HG02678 (cell line): ENCODE data around the gene SLCO2B1.

Source experiments
- ATAC-seq: cut with Tn5 transposase; IDR thresholded peaks from one replicate; pipeline ENCODE4 v1.9.1; 2021; ENCODE audit warnings: mild to moderate bottlenecking, moderate library complexity; ENCODE audit not compliant: unreplicated experiment

SLCO2B1 gene

DNA sequence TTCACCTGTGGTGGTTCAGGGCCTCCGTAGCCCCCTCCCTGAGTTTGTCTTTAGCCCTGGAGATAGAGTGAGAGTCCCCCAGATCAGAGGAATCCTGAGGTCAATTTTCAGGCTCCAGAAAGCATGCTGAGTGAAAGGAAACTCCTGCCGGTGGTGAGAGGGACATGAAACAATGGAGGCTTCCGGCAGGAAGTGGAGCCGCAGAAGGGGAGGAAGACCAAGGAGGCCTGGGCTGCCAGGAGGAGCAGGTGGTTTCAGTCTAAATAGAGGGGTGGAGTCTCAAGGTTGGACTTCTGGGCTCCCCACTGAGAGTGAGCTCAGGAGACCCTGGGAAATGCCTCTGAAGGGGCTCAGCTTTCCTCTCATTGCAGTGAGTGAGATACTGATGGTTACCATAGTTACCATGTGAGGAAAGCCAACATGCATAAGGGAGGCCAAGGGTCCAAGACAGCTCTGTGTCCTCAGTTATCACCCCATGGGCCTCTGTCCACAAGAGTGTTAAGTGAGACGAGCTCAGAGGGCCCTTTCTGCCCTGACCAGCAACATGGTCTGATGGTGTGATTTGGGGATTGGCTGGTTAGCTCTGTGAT lies 10.7 kb downstream of the SLCO2B1 start:
- ATAC-seq = no peak

GRCh38 chr11:75162954-75163353 lies 12.0 kb downstream of the SLCO2B1 start:
- ATAC-seq = no peak

- ATAC-seq = no peak
These were observed 13.3 kb downstream of the SLCO2B1 start for GRCh38 chr11:75163921-75164849.

DNA sequence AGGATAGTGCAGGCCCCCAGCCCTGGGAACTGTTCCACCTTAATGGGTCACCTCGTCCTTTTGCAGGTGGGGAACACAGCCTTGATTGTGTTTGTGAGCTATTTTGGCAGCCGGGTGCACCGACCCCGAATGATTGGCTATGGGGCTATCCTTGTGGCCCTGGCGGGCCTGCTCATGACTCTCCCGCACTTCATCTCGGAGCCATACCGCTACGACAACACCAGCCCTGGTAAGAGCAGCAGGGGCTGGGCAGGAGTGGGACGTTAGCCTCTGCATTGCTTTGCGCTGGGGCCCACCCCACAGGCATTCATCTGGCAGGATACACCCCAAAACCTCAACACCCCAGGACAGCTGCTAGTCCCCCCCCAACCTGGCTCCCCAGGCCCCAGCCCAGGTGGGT lies 14.8 kb downstream of the SLCO2B1 start:
- ATAC-seq = no peak

GRCh38 chr11:75166791-75167190 lies 15.9 kb downstream of the SLCO2B1 start:
- no peak for ATAC-seq

DNA sequence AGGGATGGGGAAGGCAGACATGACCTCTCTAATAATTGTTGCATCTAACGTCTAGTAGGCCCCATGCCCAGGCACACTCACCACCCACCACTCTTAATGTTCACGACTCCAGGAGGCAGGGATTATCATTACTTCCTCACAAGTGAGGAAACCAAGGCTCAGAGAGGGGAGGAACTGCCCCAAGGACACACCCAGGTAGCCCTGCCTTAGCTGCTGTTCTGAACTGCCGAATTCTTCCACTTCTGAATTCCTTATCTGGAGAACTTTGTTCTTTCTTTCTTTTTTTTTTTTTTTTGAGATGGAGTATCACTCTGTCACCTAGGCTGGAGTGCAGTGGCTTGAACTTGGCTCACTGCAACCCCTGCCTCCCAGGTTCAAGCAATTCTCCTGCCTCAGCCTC lies 16.7 kb downstream of the SLCO2B1 start:
- ATAC-seq = no peak

GRCh38 chr11:75169101-75169885 lies 18.4 kb downstream of the SLCO2B1 start:
- ATAC-seq = no peak

DNA sequence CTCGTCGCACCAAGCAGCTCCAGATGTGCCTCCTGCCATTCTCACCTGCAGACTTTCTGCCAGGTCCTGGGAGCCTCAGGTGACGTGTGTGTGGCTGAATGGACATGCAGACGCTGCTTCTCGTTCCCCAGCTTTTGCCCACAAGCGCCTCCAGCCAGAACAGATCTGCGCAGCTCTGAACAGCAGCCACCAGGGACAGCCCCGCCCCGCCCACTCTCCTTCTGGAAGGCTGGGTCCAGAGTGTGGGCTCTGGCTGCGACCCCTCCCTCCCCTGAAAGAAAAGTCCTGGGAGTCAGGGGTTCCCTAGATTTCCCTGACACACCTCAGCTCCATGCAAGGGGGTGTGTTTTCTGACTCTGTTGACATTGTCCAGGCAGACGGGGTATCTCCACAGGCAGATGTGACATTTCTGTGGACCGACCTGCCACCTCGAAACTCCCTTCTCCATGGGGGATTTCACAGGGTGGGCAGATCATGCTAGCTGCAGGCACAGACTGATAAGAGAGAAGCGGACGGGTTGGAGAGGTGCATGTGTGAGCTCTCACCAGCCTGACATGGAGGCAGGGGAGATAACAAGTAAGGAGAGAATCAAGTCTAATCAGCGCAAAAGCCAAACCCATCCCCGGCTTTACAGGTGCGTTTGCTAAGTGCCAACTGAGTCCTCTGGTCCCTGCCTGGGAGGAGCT lies 19.8 kb downstream of the SLCO2B1 start:
- no peak for ATAC-seq

GRCh38 chr11:75173336-75173735 lies 22.4 kb downstream of the SLCO2B1 start:
- ATAC-seq = no peak

DNA sequence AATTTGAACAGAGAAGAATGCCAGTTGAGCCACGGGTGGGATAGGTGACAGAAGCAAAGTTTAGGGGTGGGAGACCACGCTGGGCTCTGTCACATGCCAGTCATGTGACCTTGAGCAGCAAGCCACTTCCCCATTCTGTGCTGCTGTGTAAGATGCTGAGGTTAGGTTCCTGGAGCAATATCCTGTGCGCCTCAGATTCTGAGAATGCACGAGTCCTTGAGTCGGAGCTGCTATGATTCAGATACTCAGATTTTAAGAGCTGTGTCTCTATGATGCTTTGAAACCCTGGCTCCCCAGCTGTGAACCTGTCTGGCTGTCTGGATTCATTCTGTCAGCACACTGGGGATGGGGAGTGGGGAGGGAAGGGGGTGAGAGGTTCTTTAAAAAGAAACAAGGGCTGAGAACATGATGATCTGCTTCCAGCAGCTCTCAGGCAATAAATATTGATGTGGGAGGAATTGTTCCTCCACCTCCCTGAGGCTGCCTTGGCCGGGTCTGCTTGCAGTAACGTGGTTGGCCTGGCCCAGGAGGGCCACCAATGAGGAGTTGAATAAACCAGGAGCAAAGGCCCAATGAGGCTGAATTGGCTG lies 24.0 kb downstream of the SLCO2B1 start:
- ATAC-seq = no peak

DNA sequence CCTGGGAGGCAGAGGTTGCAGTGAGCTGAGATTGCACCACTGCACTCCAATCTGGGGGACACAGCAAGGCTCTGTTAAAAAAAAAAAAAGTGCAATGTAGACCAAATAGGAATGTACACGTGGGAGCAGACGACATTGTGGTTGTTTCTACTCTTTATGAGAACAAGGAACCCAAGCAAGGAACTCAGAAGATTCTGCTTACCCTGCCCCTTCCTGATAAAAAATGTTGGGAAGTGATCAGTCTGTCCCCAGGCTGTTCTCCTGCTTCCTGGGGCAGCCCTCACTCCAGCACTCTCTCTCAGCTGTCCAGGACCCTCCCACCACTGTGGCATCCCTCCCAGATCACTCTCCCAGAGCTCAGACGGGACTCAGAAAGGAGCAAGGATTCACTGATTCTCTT lies 31.8 kb downstream of the SLCO2B1 start:
- no peak for ATAC-seq

GRCh38 chr11:75184051-75184450 lies 33.1 kb downstream of the SLCO2B1 start:
- no peak for ATAC-seq

DNA sequence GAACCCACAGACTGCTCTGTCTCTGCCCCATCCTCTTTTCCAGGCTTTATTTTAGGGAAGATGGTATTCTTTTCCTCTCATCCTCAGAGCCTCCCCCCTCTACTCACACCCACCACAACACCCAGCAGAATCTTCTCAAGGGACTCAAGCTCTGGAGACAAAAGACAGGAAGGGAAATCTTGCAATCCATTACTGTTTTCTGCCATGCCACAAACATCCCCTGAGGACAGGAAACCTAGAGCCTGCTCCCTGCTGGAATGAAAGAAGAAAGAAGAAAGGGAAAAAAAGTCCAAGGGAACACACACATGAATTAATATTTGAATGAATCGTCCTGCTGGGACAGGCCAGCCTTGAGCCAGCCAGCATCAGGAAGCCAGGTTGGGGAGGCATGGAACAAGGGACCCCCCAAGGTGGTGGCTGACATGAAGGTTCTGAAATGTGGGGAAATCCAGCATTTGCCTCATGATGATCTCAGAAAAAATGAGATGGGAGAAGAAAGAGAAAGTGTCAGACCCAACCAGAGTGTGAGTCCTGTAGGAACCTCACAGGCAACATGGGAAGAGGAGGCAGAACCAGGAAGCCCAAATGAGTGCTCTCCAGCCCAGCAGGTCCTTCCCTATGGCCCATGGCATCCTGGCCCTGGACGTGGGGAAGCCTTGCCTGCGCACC lies 34.0 kb downstream of the SLCO2B1 start:
- ATAC-seq = no peak

GRCh38 chr11:75185866-75186265 lies 35.0 kb downstream of the SLCO2B1 start:
- ATAC-seq = no peak

- no peak for ATAC-seq
These were observed 36.1 kb downstream of the SLCO2B1 start for GRCh38 chr11:75186999-75187398.

GRCh38 chr11:75188671-75189070 lies 37.8 kb downstream of the SLCO2B1 start:
- ATAC-seq = no peak

GRCh38 chr11:75189108-75189507 lies 38.2 kb downstream of the SLCO2B1 start:
- ATAC-seq = no peak

GRCh38 chr11:75189911-75190310 lies 39.0 kb downstream of the SLCO2B1 start:
- no peak for ATAC-seq

- ATAC-seq = no peak
These were observed 39.9 kb downstream of the SLCO2B1 start for GRCh38 chr11:75190652-75191329.

GRCh38 chr11:75191330-75191717 lies 40.4 kb downstream of the SLCO2B1 start:
- ATAC-seq = no peak
